Prostate gland (tissue), 2 donors: Measurements from ENCODE around the gene RNF7.

Experiments
- CTCF ChIP-seq, 4 experiments: fragments of 200-600 bp in 2 of 4; fragments of 450-650 bp in 2 of 4; sonication (generic) in 2 of 4; IDR thresholded peaks; 1 replicate in 3 of 4; 2 replicates in 1 of 4; pipeline ENCODE4 v1.5.1; 2016 to 2019; ENCODE audit warnings: antibody characterized with exemption in 4 of 4, mild to moderate bottlenecking in 2 of 4, moderate library complexity in 2 of 4
- POLR2A ChIP-seq: fragments of 450-650 bp; IDR thresholded peaks from one replicate; pipeline ENCODE4 v1.6.1; 2016; ENCODE audit warnings: antibody characterized with exemption, mild to moderate bottlenecking
- POLR2AphosphoS5 ChIP-seq: sonication (generic); formaldehyde crosslinking; IDR thresholded peaks from one replicate; pipeline ENCODE4 v1.6.1; 2017; ENCODE audit warnings: antibody characterized with exemption

- TF ChIP-seq CTCF (IDR thresholded peaks at IDR 0.05) (no peak), POLR2AphosphoS5 (no peak), POLR2A (no peak)
Observed at GRCh38 chr3:141784096-141784495, 46.0 kb downstream of the RNF7 start.
